DOHH2 (cell line): ENCODE results near the gene INPP4B.

Source experiments
- H3F3A ChIP-seq: fragments of 200-600 bp; sonication (generic), shearing (Covaris generic); 2 replicates; pipeline ENCODE4 v1.6.0; 2016; ENCODE audit warnings: antibody characterized with exemption, mild to moderate bottlenecking; ENCODE audit not compliant: control insufficient read depth, insufficient read depth
- H3K27ac ChIP-seq: fragments of 200-600 bp; sonication (generic); 2 replicates; pipeline ENCODE4 v1.5.1; 2014; ENCODE audit warnings: low read depth, mild to moderate bottlenecking, low read length, moderate library complexity
- H3K27me3 ChIP-seq: fragments of 200-600 bp; sonication (generic); 2 replicates; pipeline ENCODE4 v1.6.1; 2014; ENCODE audit warnings: mild to moderate bottlenecking, low read length, mixed read lengths; ENCODE audit not compliant: control insufficient read depth
- H3K36me3 ChIP-seq: fragments of 200-600 bp; sonication (generic); 2 replicates; pipeline ENCODE4 v1.6.1; 2014; ENCODE audit warnings: mild to moderate bottlenecking, low read length, moderate library complexity, mixed read lengths; ENCODE audit not compliant: control insufficient read depth
- H3K4me1 ChIP-seq: fragments of 200-600 bp; sonication (generic); 2 replicates; pipeline ENCODE4 v1.6.1; 2014; ENCODE audit warnings: mild to moderate bottlenecking, low read length, mixed read lengths; ENCODE audit not compliant: control insufficient read depth
- H3K4me2 ChIP-seq: fragments of 200-600 bp; sonication (generic); 2 replicates; pipeline ENCODE4 v1.6.0; 2014; ENCODE audit warnings: mild to moderate bottlenecking, low read length, moderate library complexity
- H3K4me3 ChIP-seq: fragments of 200-600 bp; sonication (generic); 2 replicates; pipeline ENCODE4 v1.5.1; 2014; ENCODE audit warnings: mild to moderate bottlenecking, low read length, mixed read lengths
- H3K79me2 ChIP-seq: fragments of 200-600 bp; sonication (generic); 2 replicates; pipeline ENCODE4 v1.6.1; 2014; ENCODE audit warnings: mild to moderate bottlenecking, low read length, mixed read lengths; ENCODE audit not compliant: control insufficient read depth
- H3K9me2 ChIP-seq: fragments of 200-600 bp; sonication (generic); replicated peaks from 2 replicates; pipeline ENCODE4 v1.6.1; 2014; ENCODE audit warnings: mild to moderate bottlenecking, low read length, mixed read lengths; ENCODE audit not compliant: control insufficient read depth
- H3K9me3 ChIP-seq: fragments of 200-600 bp; sonication (generic); 2 replicates; pipeline ENCODE4 v1.6.1; 2014; ENCODE audit warnings: antibody characterized with exemption, low read length, mixed read lengths; ENCODE audit not compliant: control insufficient read depth, insufficient read depth
- H4K20me1 ChIP-seq: fragments of 200-600 bp; sonication (generic); 2 replicates; pipeline ENCODE4 v1.6.0; 2014; ENCODE audit warnings: low read depth, mild to moderate bottlenecking, antibody characterized with exemption, low read length, moderate library complexity; ENCODE audit not compliant: control insufficient read depth, insufficient read depth
- EZH2phosphoT487 ChIP-seq: fragments of 200-600 bp; sonication (generic); IDR thresholded peaks from 2 replicates; pipeline ENCODE4 v1.6.1; 2017; ENCODE audit warnings: borderline replicate concordance, mild to moderate bottlenecking, antibody characterized with exemption, low read length, moderate library complexity, mixed read lengths
- TF ChIP-seq, protein P1 (sequence below): fragments of 200-600 bp; sonication (generic); IDR thresholded peaks from one replicate; pipeline ENCODE4 v1.5.1; 2014; ENCODE audit warnings: antibody characterized with exemption, mild to moderate bottlenecking, low read depth, low read length; ENCODE audit not compliant: poor library complexity, severe bottlenecking

Gene INPP4B

DNA sequence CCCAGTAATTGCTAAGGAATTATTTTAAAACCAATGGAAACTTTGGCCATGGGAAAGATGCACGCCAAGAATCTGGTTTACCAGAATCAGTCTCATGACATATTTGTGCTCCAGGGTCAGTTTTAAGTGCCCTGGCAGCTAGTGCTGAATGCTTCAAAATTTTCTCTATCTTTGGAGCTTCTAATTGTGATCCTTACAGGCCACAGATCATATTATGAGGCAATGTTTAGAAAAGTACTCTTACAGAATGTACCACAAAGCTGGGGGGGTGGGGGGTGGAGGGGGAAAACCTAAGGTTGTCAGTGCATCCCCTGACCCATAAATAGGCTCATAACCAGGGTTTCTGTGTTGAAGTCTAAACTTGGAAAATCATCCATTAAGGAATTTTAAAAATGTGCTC lies 514.5 kb downstream of the INPP4B start:
- Histone ChIP-seq H3K27me3 (no peaks in the 10 kb centered on the region), H3K4me2 (no peak overlapping the region), H3K4me3 (no peak overlapping the region), H4K20me1 (no peaks in the 10 kb centered on the region), H3K79me2 (no peaks in the 10 kb centered on the region), H3K4me1 (no peaks in the 10 kb centered on the region), H3K9me3 (no peaks in the 10 kb centered on the region), H3K36me3 (no peaks in the 10 kb centered on the region), H3K9me2 (no peaks in the 10 kb centered on the region), H3F3A (no peaks in the 10 kb centered on the region), H3K27ac (no peak overlapping the region)
- TF ChIP-seq, protein P1, sequence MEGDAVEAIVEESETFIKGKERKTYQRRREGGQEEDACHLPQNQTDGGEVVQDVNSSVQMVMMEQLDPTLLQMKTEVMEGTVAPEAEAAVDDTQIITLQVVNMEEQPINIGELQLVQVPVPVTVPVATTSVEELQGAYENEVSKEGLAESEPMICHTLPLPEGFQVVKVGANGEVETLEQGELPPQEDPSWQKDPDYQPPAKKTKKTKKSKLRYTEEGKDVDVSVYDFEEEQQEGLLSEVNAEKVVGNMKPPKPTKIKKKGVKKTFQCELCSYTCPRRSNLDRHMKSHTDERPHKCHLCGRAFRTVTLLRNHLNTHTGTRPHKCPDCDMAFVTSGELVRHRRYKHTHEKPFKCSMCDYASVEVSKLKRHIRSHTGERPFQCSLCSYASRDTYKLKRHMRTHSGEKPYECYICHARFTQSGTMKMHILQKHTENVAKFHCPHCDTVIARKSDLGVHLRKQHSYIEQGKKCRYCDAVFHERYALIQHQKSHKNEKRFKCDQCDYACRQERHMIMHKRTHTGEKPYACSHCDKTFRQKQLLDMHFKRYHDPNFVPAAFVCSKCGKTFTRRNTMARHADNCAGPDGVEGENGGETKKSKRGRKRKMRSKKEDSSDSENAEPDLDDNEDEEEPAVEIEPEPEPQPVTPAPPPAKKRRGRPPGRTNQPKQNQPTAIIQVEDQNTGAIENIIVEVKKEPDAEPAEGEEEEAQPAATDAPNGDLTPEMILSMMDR, result no peak
- TF ChIP-seq EZH2phosphoT487, result no peak

DNA sequence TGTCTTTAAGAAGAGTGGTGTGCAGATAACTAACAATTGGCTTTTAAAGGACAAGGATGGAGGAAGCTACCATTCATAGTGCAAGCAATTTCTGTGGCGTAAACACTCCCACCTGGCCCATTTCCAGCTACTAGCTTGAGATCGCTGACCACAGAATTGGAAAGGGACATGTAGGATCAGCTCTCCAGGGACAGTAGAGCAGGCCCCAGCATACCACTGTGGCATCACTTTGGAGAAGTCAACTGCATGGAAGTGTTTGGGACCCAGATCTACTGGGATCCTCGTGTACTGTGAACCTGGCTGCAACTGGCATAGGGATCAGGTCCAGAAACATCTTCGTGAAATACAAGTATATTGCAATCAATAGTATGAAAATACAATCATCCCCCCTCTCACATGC lies 515.0 kb downstream of the INPP4B start:
- no peaks in the 10 kb centered on the region for H3K9me2 ChIP-seq
- H3K79me2 ChIP-seq, result no peaks in the 10 kb centered on the region
- no peak overlapping the region for H3K4me2 ChIP-seq
- no peak for TF ChIP-seq EZH2phosphoT487
- TF ChIP-seq, protein P1, result no peak
- H3K4me1 ChIP-seq, result no peaks in the 10 kb centered on the region
- no peak overlapping the region for H3K27ac ChIP-seq
- no peaks in the 10 kb centered on the region for H3K9me3 ChIP-seq
- H4K20me1 ChIP-seq, result no peaks in the 10 kb centered on the region
- H3K36me3 ChIP-seq, result no peaks in the 10 kb centered on the region
- H3K27me3 ChIP-seq, result no peaks in the 10 kb centered on the region
- H3K4me3 ChIP-seq, result no peak overlapping the region
- no peaks in the 10 kb centered on the region for H3F3A ChIP-seq

DNA sequence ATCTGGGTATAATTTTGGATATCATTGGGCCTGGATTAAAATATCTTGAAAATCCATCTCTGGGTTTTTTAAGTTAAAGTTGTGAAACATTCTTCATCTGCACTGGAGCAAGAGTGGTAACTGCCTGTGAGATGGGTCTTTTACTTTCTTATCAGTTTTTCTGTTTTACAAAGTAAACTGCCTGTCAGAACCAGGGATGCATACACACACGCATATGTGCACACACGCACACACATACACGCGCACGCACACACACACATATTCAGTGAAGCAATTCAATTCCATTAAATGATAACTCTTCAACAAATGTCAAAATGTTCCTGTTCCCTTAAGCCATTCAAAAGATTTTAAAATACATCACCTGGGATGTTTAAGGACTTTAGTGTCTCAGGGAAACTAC lies 515.8 kb downstream of the INPP4B start:
- no peak overlapping the region for H3K4me3 ChIP-seq
- H3K27ac ChIP-seq, result no peak overlapping the region
- no peaks in the 10 kb centered on the region for H4K20me1 ChIP-seq
- H3K27me3 ChIP-seq, result no peaks in the 10 kb centered on the region
- H3F3A ChIP-seq, result no peaks in the 10 kb centered on the region
- H3K4me2 ChIP-seq, result no peak overlapping the region
- H3K79me2 ChIP-seq, result no peaks in the 10 kb centered on the region
- no peaks in the 10 kb centered on the region for H3K9me3 ChIP-seq
- no peaks in the 10 kb centered on the region for H3K9me2 ChIP-seq
- no peaks in the 10 kb centered on the region for H3K36me3 ChIP-seq
- no peaks in the 10 kb centered on the region for H3K4me1 ChIP-seq
- TF ChIP-seq EZH2phosphoT487, result no peak
- TF ChIP-seq, protein P1, result no peak

DNA sequence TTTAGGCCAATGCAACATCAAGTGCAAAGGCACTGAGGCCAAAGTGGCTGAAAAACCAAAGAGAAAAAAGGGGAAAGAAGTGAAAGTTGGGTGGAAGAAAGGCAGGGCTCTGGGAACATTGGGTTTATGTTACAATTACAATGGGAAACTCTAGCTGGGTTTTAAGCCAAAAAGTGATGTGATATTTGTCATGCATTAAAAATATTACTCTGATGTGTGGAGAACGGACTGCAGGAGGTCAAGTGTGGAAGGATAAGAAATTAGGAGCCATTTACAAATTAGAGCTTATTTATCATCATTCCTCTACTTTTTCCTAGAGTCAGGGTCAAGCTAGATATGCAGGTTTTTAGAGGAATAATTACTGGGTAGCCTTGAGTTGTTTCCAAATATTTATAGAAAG lies 516.8 kb downstream of the INPP4B start:
- H3K9me2 ChIP-seq, result no peaks in the 10 kb centered on the region
- no peak overlapping the region for H3K27ac ChIP-seq
- TF ChIP-seq, protein P1, result no peak
- no peak for TF ChIP-seq EZH2phosphoT487
- no peaks in the 10 kb centered on the region for H4K20me1 ChIP-seq
- no peaks in the 10 kb centered on the region for H3K4me1 ChIP-seq
- no peaks in the 10 kb centered on the region for H3K79me2 ChIP-seq
- no peaks in the 10 kb centered on the region for H3F3A ChIP-seq
- H3K9me3 ChIP-seq, result no peaks in the 10 kb centered on the region
- no peak overlapping the region for H3K4me2 ChIP-seq
- no peak overlapping the region for H3K4me3 ChIP-seq
- no peaks in the 10 kb centered on the region for H3K27me3 ChIP-seq
- no peaks in the 10 kb centered on the region for H3K36me3 ChIP-seq
